Cardiac septum (tissue), 1 donor: ENCODE results near the gene TMEM86B. TPM values are rescaled to one million over a fixed set of nuclear protein-coding genes. Genes with fewer than 3 reads are reported as not detected.

Experiments used
- DNase-seq: peaks from one replicate; pipeline ENCODE4 v3.0.0-alpha.2; 2020; ENCODE audit warnings: low spot score
- intact Hi-C: fragments of 100-400 bp; cut with DNase I; formaldehyde crosslinking; loops from one replicate; pipeline ENCODE4 v1.14.0; 2022
- total RNA-seq: library from RNA; stranded (reverse); fragmentation: NEBNext Ultra II Directional; extraction: Animal tissue kit (Norgen Biotek cat#: 25700); gene quantifications from one replicate; pipeline ENCODE4 v1.2.1, GENCODE V29; 2021
- donor health status: DM: no; HTN: no; CAD: no.

Gene TMEM86B
- total RNA-seq, 1 donor from 2014 or later, result 1.6 TPM

GRCh38 chr19:55245236-55245904, 16.8 kb upstream of the TMEM86B start:
- DNase-seq, result no peak
- intact Hi-C loops, result no loop called here

GRCh38 chr19:55244004-55244680, 15.6 kb upstream of the TMEM86B start:
- DNase-seq, result no peak
- intact Hi-C loops, result no loop called here

- intact Hi-C loops, result no loop called here
- DNase-seq, result no peak
Measured at GRCh38 chr19:55242517-55242916, 14.0 kb upstream of the TMEM86B start.

GRCh38 chr19:55241935-55242464, 13.4 kb upstream of the TMEM86B start:
- intact Hi-C loops, result no loop called here
- no peak for DNase-seq

GRCh38 chr19:55241143-55241934, 12.8 kb upstream of the TMEM86B start:
- DNase-seq, result no peak

GRCh38 chr19:55240713-55241020, 12.1 kb upstream of the TMEM86B start:
- DNase-seq, result no peak
- intact Hi-C loops, result no loop called here

More at GRCh38 chr19:55241143-55241934, 12.8 kb upstream of the TMEM86B start:
- intact Hi-C loops, result no loop called here

- intact Hi-C loops, result no loop called here
- DNase-seq, result no peak
Measured at GRCh38 chr19:55239004-55239403, 10.4 kb upstream of the TMEM86B start.

- no peak for DNase-seq
- intact Hi-C loops, result no loop called here
Measured at GRCh38 chr19:55238030-55238429, 9.5 kb upstream of the TMEM86B start.

GRCh38 chr19:55232986-55233385, 4.4 kb upstream of the TMEM86B start:
- intact Hi-C loops, result no loop called here
- no peak for DNase-seq

- intact Hi-C loops, result no loop called here
- no peak for DNase-seq
Measured at GRCh38 chr19:55232286-55232602, 3.7 kb upstream of the TMEM86B start.

GRCh38 chr19:55231391-55232285, 3.1 kb upstream of the TMEM86B start:
- intact Hi-C loops, result no loop called here
- no peak for DNase-seq

GRCh38 chr19:55230780-55231179, 2.2 kb upstream of the TMEM86B start:
- DNase-seq, result no peak

GRCh38 chr19:55230329-55230728, 1.8 kb upstream of the TMEM86B start:
- DNase-seq, result no peak
- intact Hi-C loops, result no loop called here

More at GRCh38 chr19:55230780-55231179, 2.2 kb upstream of the TMEM86B start:
- intact Hi-C loops, result no loop called here

- no peak for DNase-seq
- intact Hi-C loops, result no loop called here
Measured at GRCh38 chr19:55229789-55230182, 1.2 kb upstream of the TMEM86B start.

GRCh38 chr19:55229145-55229788, 704 bp upstream of the TMEM86B start:
- DNase-seq, result no peak
- intact Hi-C loops, result no loop called here

- intact Hi-C loops, result no loop called here
- DNase-seq, result no peak
Measured at GRCh38 chr19:55228015-55228391, 560 bp downstream of the TMEM86B start.

GRCh38 chr19:55227241-55228014, 1.1 kb downstream of the TMEM86B start:
- intact Hi-C loops, result no loop called here
- no peak for DNase-seq

- DNase-seq, result no peak
- intact Hi-C loops, result no loop called here
Measured at GRCh38 chr19:55226788-55227187, 1.8 kb downstream of the TMEM86B start.

GRCh38 chr19:55226273-55226672, 2.3 kb downstream of the TMEM86B start:
- intact Hi-C loops, result no loop called here
- no peak for DNase-seq
